Effector memory CD8-positive, alpha-beta T cell (primary cell): ENCODE results near the gene CES2.
"Not testable (repeated sequence)": the region's sequence is repeated elsewhere in the genome, so short reads cannot be mapped to it uniquely, and the experiment has no call there.

Experiments used
- ATAC-seq: fragments of 150-1000 bp; cut with Tn5 transposase; replicated peaks from 2 replicates; pipeline ENCODE4 v1.10.0; 2021; ENCODE audit warnings: mild to moderate bottlenecking, moderate library complexity
- DNase-seq, 3 experiments: peaks; one replicate each; pipeline ENCODE4 v3.0.0; 2021
- H3K27ac Mint-ChIP-seq, 2 donors: one replicate each; pipeline ENCODE4 v1.8.0; 2022; ENCODE audit warnings: mild to moderate bottlenecking in 2 of 2, mixed read lengths in 2 of 2, moderate library complexity in 2 of 2
- H3K27me3 Mint-ChIP-seq, 2 donors: one replicate each; pipeline ENCODE4 v1.8.0; 2022; ENCODE audit warnings: mixed read lengths in 2 of 2
- H3K36me3 Mint-ChIP-seq: one replicate; pipeline ENCODE4 v1.8.0; 2022; ENCODE audit warnings: mild to moderate bottlenecking, moderate library complexity, mixed read lengths; ENCODE audit not compliant: insufficient read depth
- H3K4me1 Mint-ChIP-seq, 2 donors: one replicate each; pipeline ENCODE4 v1.8.0; 2022; ENCODE audit warnings: low read depth in 2 of 2, mixed read lengths in 2 of 2
- H3K4me3 Mint-ChIP-seq, 2 donors: one replicate each; pipeline ENCODE4 v1.8.0; 2022; ENCODE audit warnings: mild to moderate bottlenecking in 2 of 2, mixed read lengths in 2 of 2, moderate library complexity in 2 of 2
- H3K9me3 Mint-ChIP-seq, 2 donors: one replicate each; pipeline ENCODE4 v1.8.0; 2022; ENCODE audit warnings: mixed read lengths in 2 of 2

CES2 gene

DNA sequence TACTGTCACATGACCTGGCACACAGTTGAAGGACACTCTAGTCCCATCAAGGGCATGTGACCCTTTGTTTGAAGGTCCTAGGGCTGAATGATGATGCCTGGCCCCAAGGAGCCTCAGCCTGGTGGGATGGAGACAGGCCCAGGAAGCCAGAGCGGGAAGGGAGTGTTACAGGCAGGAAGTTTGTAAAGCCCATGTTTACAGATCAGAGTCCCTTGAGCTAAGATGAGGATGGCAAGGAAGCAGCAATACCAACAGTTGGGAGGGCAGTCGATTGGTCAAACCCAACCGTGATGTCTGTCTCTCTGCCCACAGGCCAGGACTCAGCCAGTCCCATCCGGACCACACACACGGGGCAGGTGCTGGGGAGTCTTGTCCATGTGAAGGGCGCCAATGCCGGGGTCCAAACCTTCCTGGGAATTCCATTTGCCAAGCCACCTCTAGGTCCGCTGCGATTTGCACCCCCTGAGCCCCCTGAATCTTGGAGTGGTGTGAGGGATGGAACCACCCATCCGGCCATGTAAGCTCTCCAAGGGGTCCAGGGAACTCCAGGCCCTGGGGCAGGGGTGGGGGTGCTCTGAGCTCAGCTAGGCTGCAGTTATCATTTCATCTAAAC, 2.5 kb downstream of the CES2 start:
- Mint-ChIP-seq H3K4me1 (peaks cover 35 to 44% of the 10 kb centered on the region in 2 donors), H3K9me3 (no peaks in the 10 kb centered on the region), H3K4me3 (no peak overlapping the region), H3K36me3 (peaks cover 35% of the 10 kb centered on the region), H3K27me3 (no peaks in the 10 kb centered on the region), H3K27ac (peak overlapping the region in 1 of 2 donors; percentile 38)
- ATAC-seq: no peak
- DNase-seq: no peak

DNA sequence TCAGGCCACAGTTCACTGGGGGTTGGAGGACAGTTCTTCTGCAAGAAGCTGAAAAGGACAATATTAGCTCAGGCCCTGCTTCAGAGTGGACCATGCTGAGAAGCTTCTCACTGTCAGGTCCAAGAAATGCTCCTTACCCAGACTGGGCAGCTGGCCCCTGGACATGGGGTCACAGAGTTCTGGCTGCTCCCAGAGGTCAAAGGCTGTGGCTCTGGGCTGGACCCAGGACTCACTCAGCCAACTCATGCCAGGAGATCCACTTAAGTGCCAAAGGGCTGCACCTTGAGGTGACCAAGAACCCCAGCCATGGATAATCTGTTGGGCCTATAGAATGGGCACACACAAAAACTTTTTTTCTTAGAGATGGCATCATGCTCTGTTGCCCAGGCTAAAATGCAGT, 4.0 kb downstream of the CES2 start:
- H3K27ac Mint-ChIP-seq: no peak overlapping the region
- H3K36me3 Mint-ChIP-seq: peaks cover 23% of the 10 kb centered on the region
- no peak overlapping the region for H3K4me3 Mint-ChIP-seq
- peaks cover 20 to 29% of the 10 kb centered on the region in 2 donors for H3K4me1 Mint-ChIP-seq
- H3K9me3 Mint-ChIP-seq: no peaks in the 10 kb centered on the region
- H3K27me3 Mint-ChIP-seq: no peaks in the 10 kb centered on the region
- no peak for ATAC-seq
- DNase-seq: no peak

DNA sequence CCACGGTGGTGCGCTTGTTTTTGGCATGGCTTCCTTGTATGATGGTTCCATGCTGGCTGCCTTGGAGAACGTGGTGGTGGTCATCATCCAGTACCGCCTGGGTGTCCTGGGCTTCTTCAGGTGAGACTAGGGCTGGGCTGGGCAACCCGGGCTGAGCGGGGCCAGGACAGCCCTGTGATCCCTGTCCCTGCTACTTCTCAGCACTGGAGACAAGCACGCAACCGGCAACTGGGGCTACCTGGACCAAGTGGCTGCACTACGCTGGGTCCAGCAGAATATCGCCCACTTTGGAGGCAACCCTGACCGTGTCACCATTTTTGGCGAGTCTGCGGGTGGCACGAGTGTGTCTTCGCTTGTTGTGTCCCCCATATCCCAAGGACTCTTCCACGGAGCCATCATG, 4.9 kb downstream of the CES2 start:
- no peak for DNase-seq
- no peaks in the 10 kb centered on the region for H3K9me3 Mint-ChIP-seq
- H3K27ac Mint-ChIP-seq: no peak overlapping the region
- no peaks in the 10 kb centered on the region for H3K27me3 Mint-ChIP-seq
- peaks cover 16 to 22% of the 10 kb centered on the region in 2 donors for H3K4me1 Mint-ChIP-seq
- H3K4me3 Mint-ChIP-seq: no peak overlapping the region
- H3K36me3 Mint-ChIP-seq: peaks cover 20% of the 10 kb centered on the region
- no peak for ATAC-seq

DNA sequence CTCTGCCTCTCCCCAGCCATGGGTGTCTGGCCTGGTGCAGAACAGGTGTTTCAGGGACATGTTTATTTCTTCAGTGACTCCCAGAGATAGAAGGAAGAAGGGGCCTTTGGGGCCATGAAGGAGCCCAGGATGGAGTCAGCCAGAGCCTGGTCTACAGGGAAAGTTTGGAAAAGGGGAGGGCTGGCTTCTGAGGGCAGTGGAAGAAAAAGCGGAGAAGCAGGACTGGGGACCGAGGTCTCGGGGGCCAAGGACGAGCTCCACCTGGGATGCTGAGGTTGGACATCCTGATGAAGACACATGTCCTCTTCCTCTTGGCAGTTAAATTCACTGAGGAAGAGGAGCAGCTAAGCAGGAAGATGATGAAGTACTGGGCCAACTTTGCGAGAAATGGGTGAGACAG, 7.7 kb downstream of the CES2 start:
- DNase-seq (no peak), ATAC-seq (no peak)
- Mint-ChIP-seq H3K27me3 (no peaks in the 10 kb centered on the region), H3K4me1 (peaks cover 11% of the 10 kb centered on the region in 2 donors), H3K36me3 (peaks cover 19% of the 10 kb centered on the region), H3K9me3 (no peaks in the 10 kb centered on the region), H3K27ac (peak overlapping the region; percentile 2 to 32), H3K4me3 (no peak overlapping the region)

DNA sequence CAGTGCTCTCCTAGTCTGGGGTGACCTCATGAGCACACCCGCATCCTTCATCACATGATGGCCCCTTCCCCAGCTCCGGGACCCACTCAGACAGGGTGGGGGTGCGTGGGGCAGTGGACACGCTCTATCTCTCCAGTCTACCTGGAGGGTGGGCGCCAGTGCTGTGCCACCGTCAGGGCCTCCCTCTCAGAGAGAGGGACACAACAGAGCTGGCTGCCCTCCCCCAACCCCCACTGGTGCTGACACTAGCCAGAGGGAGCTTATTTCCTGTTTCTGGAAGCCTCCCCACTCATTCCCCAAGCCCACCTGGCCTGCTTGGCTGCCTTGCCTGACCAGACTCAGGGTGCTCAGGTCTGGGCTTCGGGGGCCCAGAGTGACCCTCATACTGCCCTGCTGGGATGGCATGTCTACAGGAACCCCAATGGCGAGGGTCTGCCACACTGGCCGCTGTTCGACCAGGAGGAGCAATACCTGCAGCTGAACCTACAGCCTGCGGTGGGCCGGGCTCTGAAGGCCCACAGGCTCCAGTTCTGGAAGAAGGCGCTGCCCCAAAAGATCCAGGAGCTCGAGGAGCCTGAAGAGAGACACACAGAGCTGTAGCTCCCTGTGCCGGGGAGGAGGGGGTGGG, 8.2 kb downstream of the CES2 start:
- Mint-ChIP-seq H3K27ac (peak overlapping the region; percentile 32 to 91), H3K36me3 (peaks cover 17% of the 10 kb centered on the region), H3K27me3 (peaks cover 3% of the 10 kb centered on the region in 2 donors), H3K4me3 (no peak overlapping the region), H3K4me1 (peaks cover 16 to 17% of the 10 kb centered on the region in 2 donors), H3K9me3 (no peaks in the 10 kb centered on the region)
- DNase-seq (no peak), ATAC-seq (no peak)

DNA sequence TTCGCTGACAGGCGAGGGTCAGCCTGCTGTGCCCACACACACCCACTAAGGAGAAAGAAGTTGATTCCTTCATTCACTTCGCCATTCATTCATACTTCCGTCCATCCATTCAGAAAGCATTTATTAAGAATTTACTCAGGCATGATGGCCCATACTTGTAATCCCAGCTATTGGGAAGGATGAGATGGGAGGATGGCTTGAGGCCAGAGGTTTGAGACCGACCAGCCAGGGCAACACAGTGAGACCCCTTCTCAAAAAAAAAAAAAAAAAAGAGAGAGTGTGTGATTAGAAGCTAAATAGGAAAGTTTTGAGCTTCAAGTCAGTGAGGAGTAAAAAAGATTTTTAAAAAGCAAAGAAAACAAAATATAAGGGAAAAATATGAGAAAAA, 8.7 kb downstream of the CES2 start:
- peak overlapping the region in 1 of 2 donors; percentile 91 for H3K27ac Mint-ChIP-seq
- DNase-seq (no peak), ATAC-seq (no peak)
- no peaks in the 10 kb centered on the region for H3K9me3 Mint-ChIP-seq
- H3K27me3 Mint-ChIP-seq: peaks cover 8% of the 10 kb centered on the region in 2 donors
- H3K36me3 Mint-ChIP-seq: peaks cover 17% of the 10 kb centered on the region
- H3K4me1 Mint-ChIP-seq: peaks cover 20 to 21% of the 10 kb centered on the region in 2 donors
- no peak overlapping the region for H3K4me3 Mint-ChIP-seq

DNA sequence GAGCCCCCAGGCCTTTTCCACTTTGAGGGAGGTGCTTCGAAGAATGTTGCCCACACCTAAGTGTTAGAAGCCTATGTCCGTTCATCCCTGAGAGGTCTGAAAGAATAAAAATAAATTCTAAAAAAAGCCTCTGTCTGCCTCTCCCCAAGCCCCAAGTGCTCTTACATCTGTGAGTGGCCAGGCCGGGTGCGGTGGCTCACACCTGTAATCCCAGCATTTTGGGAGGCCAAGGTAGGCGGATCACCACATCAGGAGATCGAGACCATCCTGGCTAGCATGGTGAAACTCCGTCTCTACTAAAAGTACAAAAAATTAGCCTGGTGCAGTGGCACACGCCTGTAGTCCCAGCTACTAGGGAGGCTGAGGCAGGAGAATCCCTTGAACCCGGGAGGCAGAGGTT, 9.7 kb downstream of the CES2 start:
- not testable (repeated sequence) for H3K27ac Mint-ChIP-seq
- Mint-ChIP-seq H3K27me3 (peaks cover 16 to 17% of the 10 kb centered on the region in 2 donors), H3K4me1 (peaks cover 20 to 21% of the 10 kb centered on the region in 2 donors)

DNA sequence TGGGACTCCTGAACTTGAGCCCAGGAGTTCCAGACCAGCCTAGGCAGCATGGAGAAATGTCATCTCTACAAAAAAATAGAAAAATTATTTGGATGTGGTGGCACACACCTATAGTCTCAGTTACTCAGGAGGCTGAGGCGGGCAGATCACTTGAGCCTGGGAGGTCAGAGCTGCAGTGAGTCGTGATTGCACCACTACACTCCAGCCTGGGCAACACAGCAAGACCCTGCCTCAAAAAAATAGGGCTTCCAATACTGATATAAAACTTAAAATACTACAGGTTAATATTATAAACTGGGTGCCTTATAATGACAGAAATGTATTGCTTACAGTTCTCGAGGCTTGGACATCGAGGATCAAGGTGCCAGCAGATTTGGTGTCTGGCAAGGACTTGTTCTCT, 10.6 kb downstream of the CES2 start:
- Mint-ChIP-seq H3K36me3 (peaks cover 14% of the 10 kb centered on the region), H3K4me1 (peaks cover 20 to 21% of the 10 kb centered on the region in 2 donors), H3K9me3 (no peaks in the 10 kb centered on the region), H3K27ac (no peak overlapping the region), H3K4me3 (no peak overlapping the region), H3K27me3 (peaks cover 17 to 26% of the 10 kb centered on the region in 2 donors)
- DNase-seq (no peak), ATAC-seq (no peak)

More for the DNA sequence above, 9.7 kb downstream of the CES2 start:
- not testable (repeated sequence) for ATAC-seq, H3K4me3 Mint-ChIP-seq, DNase-seq, H3K9me3 Mint-ChIP-seq
- H3K36me3 Mint-ChIP-seq: peaks cover 17% of the 10 kb centered on the region

DNA sequence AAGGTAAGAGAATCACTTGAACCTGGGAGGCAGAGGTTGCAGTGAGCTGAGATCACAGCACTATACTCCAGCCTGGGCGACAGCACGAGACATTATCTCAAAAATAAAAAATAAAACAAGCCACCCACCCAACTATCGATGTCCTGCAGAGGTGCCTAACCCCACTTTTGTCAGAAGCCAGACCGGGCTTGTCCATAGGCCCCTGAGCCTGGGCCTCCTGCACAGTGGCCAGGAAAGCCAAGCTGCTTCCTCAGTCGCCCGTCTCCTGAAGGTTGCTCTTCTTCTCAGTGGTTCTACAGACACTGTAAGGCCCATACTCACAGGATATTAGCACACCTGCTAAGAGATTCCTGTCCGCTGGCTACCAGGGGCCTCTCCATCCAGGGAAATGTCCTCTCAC, 11.2 kb downstream of the CES2 start:
- Mint-ChIP-seq H3K4me3 (no peak overlapping the region), H3K27ac (no peak overlapping the region), H3K36me3 (peaks cover 12% of the 10 kb centered on the region), H3K9me3 (no peaks in the 10 kb centered on the region), H3K27me3 (peaks cover 22 to 32% of the 10 kb centered on the region in 2 donors), H3K4me1 (peaks cover 20 to 21% of the 10 kb centered on the region in 2 donors)
- ATAC-seq (no peak), DNase-seq (no peak)

DNA sequence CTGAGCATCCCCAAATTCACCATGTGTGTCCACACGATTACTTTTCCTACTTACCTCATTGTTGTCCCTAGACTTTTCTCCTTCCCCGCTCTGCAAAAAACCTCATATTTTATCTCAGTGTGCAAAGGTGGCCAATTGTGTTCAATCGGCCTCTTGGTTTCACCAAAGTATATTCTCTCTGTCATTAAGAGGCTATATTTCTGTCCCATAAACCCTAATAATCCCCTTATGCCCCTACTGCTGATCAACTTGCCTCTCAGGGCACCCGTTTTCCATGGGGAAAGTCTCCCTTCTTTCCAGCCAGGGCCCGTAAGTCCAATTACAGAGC, 11.6 kb downstream of the CES2 start:
- peaks cover 20 to 21% of the 10 kb centered on the region in 2 donors for H3K4me1 Mint-ChIP-seq
- ATAC-seq: no peak

DNA sequence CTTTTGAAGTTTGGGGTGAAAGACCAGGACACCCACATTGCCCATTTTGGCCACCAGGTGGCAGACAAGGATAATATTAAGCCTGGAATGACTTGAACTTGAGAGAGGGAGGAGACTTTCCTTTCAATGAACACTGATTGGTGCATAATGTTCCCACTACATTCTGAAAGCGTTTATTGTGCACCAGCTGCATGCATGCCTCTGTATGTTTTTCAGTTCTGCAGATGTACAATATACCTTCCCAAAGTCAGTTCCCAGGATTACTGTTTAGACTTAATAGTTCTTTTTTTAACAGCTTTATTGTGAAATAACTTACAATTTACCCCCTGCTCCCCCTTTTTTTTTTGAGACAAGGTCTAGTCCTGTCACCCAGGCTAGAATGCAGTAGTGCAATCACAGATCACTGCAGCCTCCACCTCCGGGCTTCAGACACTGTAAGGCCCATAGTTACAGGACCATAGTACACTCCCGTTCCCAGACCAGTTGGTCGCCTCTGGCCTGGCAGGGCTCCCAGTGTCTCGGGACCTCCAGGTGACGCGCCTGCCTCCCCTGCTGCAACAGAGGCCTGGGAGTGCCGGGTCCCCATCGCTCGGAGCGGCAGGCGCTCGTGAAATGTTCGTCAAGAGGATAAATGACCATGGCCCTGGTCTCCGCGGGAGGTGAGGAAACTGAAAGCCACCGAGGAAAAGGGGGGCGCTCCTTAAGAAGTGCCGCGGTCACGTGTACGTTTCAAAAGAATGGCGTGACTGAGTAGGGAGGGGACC, 12.2 kb downstream of the CES2 start:
- ATAC-seq (peak; percentile 95), DNase-seq (peak; percentile 82 to 88 (median 84))
- Mint-ChIP-seq H3K4me1 (peaks cover 20 to 21% of the 10 kb centered on the region in 2 donors), H3K27me3 (peaks cover 27 to 42% of the 10 kb centered on the region in 2 donors), H3K9me3 (no peaks in the 10 kb centered on the region), H3K36me3 (peaks cover 7% of the 10 kb centered on the region), H3K27ac (peak overlapping the region; percentile 40 to 58), H3K4me3 (peak overlapping the region; percentile 83 to 90)

More for the DNA sequence above, 11.6 kb downstream of the CES2 start:
- no peak for DNase-seq
- Mint-ChIP-seq H3K36me3 (peaks cover 8% of the 10 kb centered on the region), H3K27me3 (peaks cover 26 to 36% of the 10 kb centered on the region in 2 donors), H3K4me3 (peak overlapping the region in 1 of 2 donors; percentile 83), H3K27ac (peak overlapping the region; percentile 25 to 40), H3K9me3 (no peaks in the 10 kb centered on the region)

DNA sequence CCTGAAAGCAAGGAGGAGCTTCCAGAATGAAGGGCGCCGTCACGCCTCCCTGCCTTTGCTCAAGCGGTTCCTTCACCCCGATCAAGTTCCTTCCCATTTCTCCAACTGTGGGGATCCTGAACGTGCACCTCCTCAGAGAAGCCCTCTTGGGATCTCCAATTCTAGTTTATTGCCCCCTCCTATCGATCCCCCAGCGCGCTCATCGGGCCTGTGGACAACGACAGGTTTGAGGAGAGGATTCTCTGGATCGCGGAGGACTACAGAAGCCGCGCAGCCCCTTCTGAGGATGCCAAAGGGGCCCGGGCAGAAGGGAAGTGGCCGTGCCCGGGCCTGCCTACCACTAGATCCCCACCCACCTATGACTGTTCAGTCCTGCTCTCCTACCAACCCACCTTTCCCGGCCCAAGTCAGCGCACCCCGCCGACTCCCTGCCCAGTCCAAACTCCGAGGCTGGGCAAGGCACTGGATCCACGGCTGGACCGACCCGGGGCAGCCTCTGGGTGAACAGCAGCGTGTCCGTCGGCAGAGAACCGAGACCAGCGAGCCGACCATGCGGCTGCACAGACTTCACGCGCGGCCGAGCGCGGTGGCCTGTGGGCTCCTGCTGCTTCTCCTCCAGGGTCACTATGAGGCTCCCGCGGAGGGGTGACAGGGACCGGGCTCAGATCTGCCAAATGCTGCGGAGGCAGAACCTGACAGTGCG, 13.0 kb downstream of the CES2 start:
- H3K4me3 Mint-ChIP-seq: peak overlapping the region; percentile 83 to 90
- peaks cover 7% of the 10 kb centered on the region for H3K36me3 Mint-ChIP-seq
- H3K27ac Mint-ChIP-seq: peak overlapping the region in 1 of 2 donors; percentile 60
- peaks cover 27 to 50% of the 10 kb centered on the region in 2 donors for H3K27me3 Mint-ChIP-seq
- no peaks in the 10 kb centered on the region for H3K9me3 Mint-ChIP-seq
- peaks cover 20 to 21% of the 10 kb centered on the region in 2 donors for H3K4me1 Mint-ChIP-seq
- ATAC-seq (peak; percentile 18), DNase-seq (no peak)

DNA sequence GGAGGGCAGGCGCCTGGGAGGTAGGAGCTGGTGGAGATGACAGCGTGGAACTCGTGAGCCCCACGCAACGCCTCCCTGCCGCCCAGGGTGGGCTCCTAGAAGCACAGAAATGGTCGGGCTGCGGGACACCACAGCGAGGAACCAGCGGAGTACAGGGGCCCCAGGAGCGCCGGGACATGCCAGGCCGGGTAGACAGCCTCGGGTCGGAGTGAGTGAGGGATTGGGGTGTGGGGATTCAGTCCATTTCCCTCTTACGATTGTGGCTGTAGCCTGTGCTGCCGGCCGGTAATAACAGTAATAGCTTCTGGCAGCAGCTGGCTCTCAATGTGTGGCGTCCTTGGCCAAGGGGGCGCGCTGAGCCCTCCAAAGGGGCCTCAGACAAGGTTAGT, 13.5 kb downstream of the CES2 start:
- no peaks in the 10 kb centered on the region for H3K9me3 Mint-ChIP-seq
- H3K4me3 Mint-ChIP-seq: peak overlapping the region; percentile 83 to 90
- H3K4me1 Mint-ChIP-seq: peaks cover 20 to 23% of the 10 kb centered on the region in 2 donors
- ATAC-seq: no peak
- peaks cover 7% of the 10 kb centered on the region for H3K36me3 Mint-ChIP-seq
- H3K27ac Mint-ChIP-seq: peak overlapping the region in 1 of 2 donors; percentile 60
- peaks cover 31 to 55% of the 10 kb centered on the region in 2 donors for H3K27me3 Mint-ChIP-seq
- no peak for DNase-seq
